Thyroid gland (tissue), 4 donors: ENCODE data around the gene DTYMK. TPM values are rescaled to one million over a fixed set of nuclear protein-coding genes. Genes with fewer than 3 reads are reported as not detected.

Experiments
- DNase-seq, 2 donors: peaks; one replicate each; pipeline ENCODE4 v3.0.0-alpha.2; 2019
- H3K27ac ChIP-seq, 3 donors: fragments of 200-600 bp; sonication (generic); 1 replicate in 2 of 3; 2 replicates in 1 of 3; pipeline ENCODE4 v1.5.1; 2016 to 2019; ENCODE audit warnings: mild to moderate bottlenecking in 1 of 3, moderate library complexity in 1 of 3
- H3K27me3 ChIP-seq: fragments of 200-600 bp; sonication (generic); one replicate; pipeline ENCODE4 v1.5.1; 2019
- H3K36me3 ChIP-seq, 2 donors: fragments of 200-600 bp; sonication (generic); one replicate each; pipeline ENCODE4 v1.5.1; 2016 to 2019
- H3K4me1 ChIP-seq, 2 donors: fragments of 200-600 bp; sonication (generic); one replicate each; pipeline ENCODE4 v1.5.1; 2017 to 2019
- H3K4me3 ChIP-seq, 3 donors: fragments of 200-600 bp; sonication (generic); replicated peaks in 1 of 3; 1 replicate in 2 of 3; 2 replicates in 1 of 3; pipeline ENCODE4 v1.5.1; 2016; ENCODE audit warnings: mild to moderate bottlenecking in 1 of 3
- H3K9me3 ChIP-seq: fragments of 200-600 bp; sonication (generic); one replicate; pipeline ENCODE4 v1.5.1; 2017
- CTCF ChIP-seq, 6 experiments: fragments of 200-600 bp in 3 of 6; fragments of 450-650 bp in 3 of 6; sonication (generic) in 3 of 6; IDR thresholded peaks; one replicate each; pipeline ENCODE4 v1.5.1; 2016 to 2019; ENCODE audit warnings: antibody characterized with exemption in 6 of 6, mild to moderate bottlenecking in 2 of 6, inconsistent platforms in 1 of 6, moderate library complexity in 1 of 6
- POLR2A ChIP-seq, 2 donors: fragments of 450-650 bp; IDR thresholded peaks; one replicate each; pipeline ENCODE4 v1.6.1; 2017; ENCODE audit warnings: antibody characterized with exemption in 2 of 2, mild to moderate bottlenecking in 2 of 2, moderate library complexity in 1 of 2
- WGBS, 2 donors: methylation state at CpG; one replicate each; pipeline ENCODE4 v1.1.5; 2017; 5-methylcytosine and 5-hydroxymethylcytosine counted together
- intact Hi-C: fragments of 100-400 bp; cut with DNase I; formaldehyde crosslinking; loops from one replicate; pipeline ENCODE4 v1.15.1; 2023
- total RNA-seq, 4 donors: library from RNA; depleted of rRNA; stranded (reverse); fragments of >200 nt; gene quantifications; one replicate each; pipeline ENCODE4 v1.2.3, GENCODE V29; 2016

Gene DTYMK
- total RNA-seq, 4 donors from 2014 or later, result 9.6 to 24.0 (median 15.7) TPM

DNA sequence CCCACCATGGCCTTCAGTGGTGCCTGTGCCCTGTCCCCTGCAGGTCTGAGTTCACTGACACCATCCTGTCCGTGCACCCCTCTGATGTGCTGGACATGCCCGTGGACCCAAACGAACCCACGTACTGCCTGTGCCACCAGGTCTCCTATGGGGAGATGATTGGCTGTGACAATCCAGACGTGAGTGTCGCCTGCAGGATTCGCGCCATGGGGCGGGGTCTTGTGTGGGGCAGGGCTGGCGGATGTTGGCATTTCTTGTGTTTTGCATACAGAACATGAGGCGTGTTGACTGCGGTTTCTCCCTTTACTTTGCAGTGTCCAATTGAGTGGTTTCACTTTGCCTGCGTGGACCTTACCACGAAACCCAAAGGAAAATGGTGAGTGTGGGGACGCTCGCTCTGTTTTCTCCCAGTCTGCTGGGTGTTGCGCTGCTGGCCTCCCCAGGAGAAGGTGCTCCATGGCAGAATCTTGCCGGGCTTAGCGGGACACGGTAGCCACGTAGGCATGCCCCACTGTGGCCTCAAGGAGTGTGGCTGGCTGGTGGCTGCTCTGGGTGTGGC, 36.4 kb upstream of the DTYMK start:
- Histone ChIP-seq H3K4me3 (no peak overlapping the region), H3K9me3 (no peaks in the 10 kb centered on the region), H3K27ac (no peak overlapping the region), H3K27me3 (no peaks in the 10 kb centered on the region), H3K36me3 (peaks cover 30 to 44% of the 10 kb centered on the region in 2 donors), H3K4me1 (no peaks in the 10 kb centered on the region)
- intact Hi-C loops, result no loop called here
- no peak for DNase-seq
- WGBS, 2 donors, result 95 to 97% methylated on average over 17 to 21 of the region's 21 CpGs
- TF ChIP-seq CTCF (IDR thresholded peaks at IDR 0.05) (no peak), POLR2A (IDR thresholded peaks at IDR 0.05) (no peak)

DNA sequence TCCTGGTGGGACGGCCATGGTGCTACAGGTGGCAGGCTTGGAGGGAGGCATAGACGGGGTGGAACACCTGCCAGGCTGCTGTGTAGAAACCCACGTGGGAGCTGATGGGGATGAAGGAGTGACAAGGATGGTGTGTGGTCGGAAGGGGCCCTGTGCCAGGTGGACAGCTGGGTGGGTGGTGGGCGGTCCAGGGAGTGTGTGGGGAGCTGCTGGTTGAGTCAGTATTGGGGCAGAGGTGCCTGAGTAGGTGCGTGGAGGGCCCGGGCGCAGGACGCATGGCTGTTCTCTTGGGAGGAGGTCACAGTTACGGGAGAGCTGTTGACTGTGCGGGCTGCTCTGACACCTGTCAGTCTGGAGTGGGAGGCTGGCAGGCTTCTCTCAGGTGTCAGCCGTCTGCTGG, 35.2 kb upstream of the DTYMK start:
- no peak for TF ChIP-seq POLR2A (IDR thresholded peaks at IDR 0.05)
- TF ChIP-seq CTCF (IDR thresholded peaks at IDR 0.05), result no peak
- DNase-seq, result no peak
- Histone ChIP-seq H3K27me3 (no peaks in the 10 kb centered on the region), H3K27ac (no peak overlapping the region), H3K4me1 (no peaks in the 10 kb centered on the region), H3K4me3 (no peak overlapping the region), H3K36me3 (peaks cover 30 to 44% of the 10 kb centered on the region in 2 donors), H3K9me3 (no peaks in the 10 kb centered on the region)
- 88 to 92% methylated on average over 11 to 12 of the region's 12 CpGs for WGBS, 2 donors
- intact Hi-C loops, result no loop called here

DNA sequence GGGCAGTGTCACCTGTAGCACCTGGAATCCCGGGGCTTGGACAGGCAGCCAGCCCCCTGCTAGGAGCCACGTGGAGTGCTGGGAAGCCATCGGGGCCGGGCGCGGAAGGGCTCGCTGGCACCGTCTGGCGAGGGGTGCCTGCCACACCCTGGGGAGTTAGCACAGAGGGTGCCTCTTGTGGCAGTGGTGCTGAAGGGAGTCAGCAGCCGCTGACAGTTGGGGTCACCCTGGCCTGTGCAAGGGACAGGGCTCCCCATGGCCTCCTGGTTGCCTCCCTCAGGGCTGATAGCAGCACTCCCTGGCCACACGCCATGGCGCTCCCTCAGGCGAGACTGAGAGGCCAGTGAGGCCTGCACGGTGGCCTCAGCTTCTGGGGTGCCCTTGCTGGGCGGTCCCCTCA, 33.9 kb upstream of the DTYMK start:
- TF ChIP-seq CTCF (IDR thresholded peaks at IDR 0.05) (no peak), POLR2A (IDR thresholded peaks at IDR 0.05) (no peak)

DNA sequence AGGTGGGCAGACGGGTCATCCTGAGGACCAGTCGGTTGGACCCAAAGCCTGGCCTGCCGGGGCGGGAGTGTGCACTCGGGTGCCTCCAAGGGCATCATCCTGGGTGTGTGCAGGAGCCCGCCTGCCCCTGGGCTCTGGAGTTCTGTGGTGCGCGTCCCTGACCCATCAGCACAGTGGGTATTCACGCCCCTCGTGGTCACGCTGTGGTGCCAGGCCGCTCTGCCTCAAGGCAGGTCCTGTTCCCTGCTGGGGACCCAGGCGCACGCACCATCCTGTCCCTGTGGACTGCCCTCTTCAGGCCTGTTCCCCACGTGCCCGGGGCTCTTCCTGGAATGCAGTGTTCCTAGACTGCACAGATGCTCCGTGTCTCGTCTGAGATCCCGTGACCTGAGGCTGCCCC, 33.5 kb upstream of the DTYMK start:
- DNase-seq, result no peak
- Histone ChIP-seq H3K4me3 (no peak overlapping the region), H3K9me3 (no peaks in the 10 kb centered on the region), H3K4me1 (no peaks in the 10 kb centered on the region), H3K27me3 (no peaks in the 10 kb centered on the region), H3K27ac (no peak overlapping the region), H3K36me3 (peaks cover 30 to 40% of the 10 kb centered on the region in 2 donors)
- no peak for TF ChIP-seq POLR2A (IDR thresholded peaks at IDR 0.05)
- TF ChIP-seq CTCF (IDR thresholded peaks at IDR 0.05), result no peak
- intact Hi-C loops, result no loop called here
- 95% methylated on average over 7 to 11 of the region's 19 CpGs for WGBS, 2 donors

More for the DNA sequence above, 33.9 kb upstream of the DTYMK start:
- H3K9me3 ChIP-seq, result no peaks in the 10 kb centered on the region
- peaks cover 30 to 40% of the 10 kb centered on the region in 2 donors for H3K36me3 ChIP-seq
- H3K27ac ChIP-seq, result no peak overlapping the region
- intact Hi-C loops, result no loop called here
- no peak overlapping the region for H3K4me3 ChIP-seq
- 84% methylated on average over 5 of the region's 15 CpGs; no CpG with 5 or more reads in 1 of the 2 donors for WGBS, 2 donors
- DNase-seq, result peak in 1 of 2 donors; percentile 17
- no peaks in the 10 kb centered on the region for H3K4me1 ChIP-seq
- no peaks in the 10 kb centered on the region for H3K27me3 ChIP-seq

- DNase-seq, result no peak
- peaks cover 38 to 45% of the 10 kb centered on the region in 2 donors for H3K36me3 ChIP-seq
- no peak overlapping the region for H3K4me3 ChIP-seq
- no peaks in the 10 kb centered on the region for H3K4me1 ChIP-seq
- H3K9me3 ChIP-seq, result no peaks in the 10 kb centered on the region
- no peak overlapping the region for H3K27ac ChIP-seq
- TF ChIP-seq POLR2A (IDR thresholded peaks at IDR 0.05) (no peak), CTCF (IDR thresholded peaks at IDR 0.05) (no peak)
- no peaks in the 10 kb centered on the region for H3K27me3 ChIP-seq
- whole genome bisulfite sequencing, 2 donors, result 90 to 98% methylated on average over 7 to 16 of the region's 16 CpGs
- intact Hi-C loops, result no loop called here
Measured at GRCh38 chr2:241719093-241719492, 32.5 kb upstream of the DTYMK start.
